Left cardiac atrium (tissue), 4 donors: ENCODE measurements around the gene DUSP16. TPM values are rescaled to one million over a fixed set of nuclear protein-coding genes. Genes with fewer than 3 reads are reported as not detected.
A peak's percentile ranks its signal among the peaks of the same experiment; 100 is the strongest.

Source experiments
- ATAC-seq, 2 donors: fragments of 200-7000 bp; cut with Tn5 transposase; one replicate each; pipeline ENCODE4 v1.9.1; 2020; ENCODE audit warnings: mild to moderate bottlenecking in 2 of 2, moderate library complexity in 2 of 2
- DNase-seq: peaks from one replicate; pipeline ENCODE4 v3.0.0-alpha.2; 2020
- intact Hi-C, 2 donors: fragments of 100-400 bp; cut with DNase I; formaldehyde crosslinking; loops; one replicate each; pipeline versions ENCODE4 v1.14.1 to v1.15.1; 2022 to 2023
- total RNA-seq, 2 donors: library from RNA; stranded (reverse); fragmentation: NEBNext Ultra II Directional; extraction: Animal tissue kit (Norgen Biotek cat#: 25700); gene quantifications; one replicate each; pipeline ENCODE4 v1.2.1, GENCODE V29; 2021
- donor health status: DM: no; HTN: yes; CAD: no.
- donor health status: DM: no; HTN: yes; CAD: no; lungs with severe emphysema.
- donor health status: DM: yes; HTN: yes; CAD: no.
- donor health status: Dilated cardiomyopathy.

DUSP16 gene
- total RNA-seq, 2 donors from 2014 or later = 11.5 to 17.3 TPM

- ATAC-seq (no peak), DNase-seq (no peak)
- intact Hi-C loops = no loop called here
These were observed 4.9 kb downstream of the DUSP16 start for GRCh38 chr12:12557733-12558132.

DNA sequence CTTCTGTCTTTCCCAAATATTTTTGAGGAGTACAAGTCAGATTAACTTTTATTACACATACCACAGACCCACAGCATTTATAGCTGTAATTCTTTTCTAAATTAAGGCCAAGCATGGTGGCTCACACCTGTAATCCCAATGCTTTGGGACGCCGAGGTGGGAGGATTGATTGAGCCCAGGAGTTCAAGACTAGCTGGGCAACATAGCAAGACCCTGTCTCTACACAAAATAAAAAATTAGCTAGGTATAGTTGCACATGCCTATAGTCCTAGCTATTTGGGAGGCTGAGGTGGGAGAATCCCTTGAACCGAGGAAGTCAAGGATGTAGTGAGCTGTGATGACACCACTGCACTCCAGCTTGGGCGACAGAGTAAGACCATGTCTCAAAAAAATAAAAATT, 7.0 kb downstream of the DUSP16 start:
- DNase-seq (no peak), ATAC-seq (no peak)
- intact Hi-C loops = no loop called here

GRCh38 chr12:12553208-12553785, 9.4 kb downstream of the DUSP16 start:
- DNase-seq = no peak
- ATAC-seq = no peak
- intact Hi-C loops = no loop called here

DNA sequence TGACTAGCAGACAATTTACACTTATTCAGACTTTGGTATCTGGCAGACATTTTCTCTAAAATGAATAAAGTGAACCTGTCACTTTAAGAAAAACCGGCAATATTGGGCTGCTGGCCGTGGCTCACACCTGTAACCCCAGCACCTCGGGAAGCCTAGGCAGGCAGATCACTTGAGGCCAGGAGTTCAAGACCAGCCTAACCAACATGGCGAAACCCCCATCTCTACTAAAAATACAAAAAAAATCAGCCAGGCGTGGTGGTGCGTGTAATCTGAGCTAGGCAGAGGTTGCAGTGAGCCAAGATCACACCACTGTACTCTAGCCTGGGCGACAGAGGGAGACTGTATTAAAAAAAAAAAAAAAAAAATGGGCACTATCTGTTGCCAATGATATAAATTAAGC, 11.5 kb downstream of the DUSP16 start:
- ATAC-seq = no peak
- DNase-seq = no peak
- intact Hi-C loops = no loop called here

GRCh38 chr12:12550277-12550676, 12.4 kb downstream of the DUSP16 start:
- no peak for ATAC-seq
- no peak for DNase-seq
- intact Hi-C loops = no loop called here

GRCh38 chr12:12549426-12549825, 13.2 kb downstream of the DUSP16 start:
- DNase-seq (no peak), ATAC-seq (no peak)
- intact Hi-C loops = no loop called here

- no peak for DNase-seq
- ATAC-seq = no peak
These were observed 13.9 kb downstream of the DUSP16 start for GRCh38 chr12:12548713-12549112.

GRCh38 chr12:12546314-12546772, 16.3 kb downstream of the DUSP16 start:
- DNase-seq = no peak
- ATAC-seq = no peak
- intact Hi-C loops = no loop called here

More at GRCh38 chr12:12548713-12549112, 13.9 kb downstream of the DUSP16 start:
- intact Hi-C loops = no loop called here

GRCh38 chr12:12543959-12544358, 18.7 kb downstream of the DUSP16 start:
- intact Hi-C loops = no loop called here
- no peak for ATAC-seq

GRCh38 chr12:12542964-12543363, 19.7 kb downstream of the DUSP16 start:
- intact Hi-C loops = no loop called here
- DNase-seq (no peak), ATAC-seq (no peak)

More at GRCh38 chr12:12543959-12544358, 18.7 kb downstream of the DUSP16 start:
- no peak for DNase-seq

DNA sequence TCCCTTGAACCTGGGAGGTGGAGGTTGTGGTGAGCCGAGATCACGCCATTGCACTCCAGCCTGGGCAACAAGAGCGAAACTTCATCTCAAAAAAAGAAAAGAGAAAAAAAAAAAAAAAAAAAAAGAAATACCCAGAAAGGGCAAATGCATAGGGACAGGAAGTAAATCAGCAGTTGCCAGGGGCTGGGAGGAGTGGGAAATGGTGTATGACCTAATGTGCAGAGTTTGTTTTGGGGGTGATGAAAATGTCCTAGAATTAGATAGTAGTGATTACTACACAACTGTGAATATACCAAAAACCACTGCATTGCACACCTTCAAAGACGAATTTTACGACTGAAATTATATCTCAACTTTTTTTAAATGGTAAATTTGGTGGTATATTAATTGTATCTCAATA, 20.4 kb downstream of the DUSP16 start:
- DNase-seq (no peak), ATAC-seq (no peak)
- intact Hi-C loops = no loop called here

DNA sequence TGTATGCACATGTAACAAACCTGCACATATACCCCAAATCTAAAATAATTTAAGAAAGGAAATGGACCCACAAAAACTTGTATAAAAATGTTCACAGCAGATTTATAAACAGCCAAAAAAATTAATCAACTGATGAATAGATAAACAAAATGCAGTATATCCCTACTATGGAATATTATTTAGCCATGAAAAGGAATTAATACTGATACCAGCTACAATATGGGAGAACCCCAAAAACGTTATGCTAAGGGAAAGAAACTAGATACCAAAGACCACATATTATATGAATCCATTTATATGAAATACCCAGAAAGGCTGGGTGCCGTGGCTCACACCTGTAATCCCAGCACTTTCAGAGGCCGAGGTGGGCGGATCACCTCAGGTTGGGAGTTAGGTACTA, 20.9 kb downstream of the DUSP16 start:
- ATAC-seq = no peak
- intact Hi-C loops = no loop called here
- no peak for DNase-seq

- intact Hi-C loops = no loop called here
- ATAC-seq = no peak
- DNase-seq = no peak
These were observed 22.2 kb downstream of the DUSP16 start for GRCh38 chr12:12540261-12541013.

DNA sequence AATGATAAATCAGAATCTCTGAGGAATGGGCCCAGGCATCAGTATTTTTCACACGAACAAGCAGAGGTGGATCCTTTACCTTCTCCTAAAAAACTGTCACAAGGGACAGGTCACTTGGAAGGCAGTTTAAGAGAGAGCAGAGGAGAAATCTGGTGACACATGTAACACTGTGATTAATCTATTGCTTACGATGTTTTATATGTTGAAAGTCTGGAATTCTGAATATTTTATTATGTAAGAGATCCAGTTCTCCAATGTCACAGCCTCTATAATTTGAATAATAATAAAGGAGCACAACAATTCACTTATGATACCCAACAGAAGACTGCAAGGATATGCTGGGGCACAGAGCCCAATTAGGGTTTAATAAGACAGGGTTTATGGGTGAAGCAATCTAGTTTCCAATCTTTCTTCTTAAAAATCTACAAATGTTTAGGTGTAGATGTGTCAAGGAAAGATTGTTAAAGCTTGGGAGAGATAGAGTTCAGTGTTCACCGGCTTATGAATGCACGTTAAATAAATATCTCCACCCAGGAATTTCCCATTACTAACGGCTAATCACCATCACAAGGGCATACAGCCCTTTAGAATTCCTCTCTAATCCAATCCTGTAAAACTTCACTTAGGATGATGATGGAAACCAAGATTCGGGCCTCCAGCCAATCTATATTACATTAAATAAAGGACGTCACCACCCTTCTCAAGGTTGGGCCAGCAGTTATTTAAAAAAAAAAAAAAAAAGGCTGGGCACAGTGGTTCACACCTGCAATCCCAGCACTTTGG, 23.4 kb downstream of the DUSP16 start:
- DNase-seq (no peak), ATAC-seq (no peak)
- intact Hi-C loops = no loop called here

GRCh38 chr12:12538535-12538934, 24.1 kb downstream of the DUSP16 start:
- intact Hi-C loops = no loop called here
- no peak for ATAC-seq

GRCh38 chr12:12537421-12537820, 25.2 kb downstream of the DUSP16 start:
- DNase-seq (no peak), ATAC-seq (no peak)
- intact Hi-C loops = no loop called here

More at GRCh38 chr12:12538535-12538934, 24.1 kb downstream of the DUSP16 start:
- DNase-seq = no peak

GRCh38 chr12:12534975-12535374, 27.7 kb downstream of the DUSP16 start:
- intact Hi-C loops = no loop called here
- ATAC-seq (peak in 1 of 2 donors; percentile 55), DNase-seq (no peak)

- DNase-seq = no peak
- intact Hi-C loops = no loop called here
- peak; percentile 38 to 53 for ATAC-seq
These were observed 28.3 kb downstream of the DUSP16 start for GRCh38 chr12:12534166-12534866.

DNA sequence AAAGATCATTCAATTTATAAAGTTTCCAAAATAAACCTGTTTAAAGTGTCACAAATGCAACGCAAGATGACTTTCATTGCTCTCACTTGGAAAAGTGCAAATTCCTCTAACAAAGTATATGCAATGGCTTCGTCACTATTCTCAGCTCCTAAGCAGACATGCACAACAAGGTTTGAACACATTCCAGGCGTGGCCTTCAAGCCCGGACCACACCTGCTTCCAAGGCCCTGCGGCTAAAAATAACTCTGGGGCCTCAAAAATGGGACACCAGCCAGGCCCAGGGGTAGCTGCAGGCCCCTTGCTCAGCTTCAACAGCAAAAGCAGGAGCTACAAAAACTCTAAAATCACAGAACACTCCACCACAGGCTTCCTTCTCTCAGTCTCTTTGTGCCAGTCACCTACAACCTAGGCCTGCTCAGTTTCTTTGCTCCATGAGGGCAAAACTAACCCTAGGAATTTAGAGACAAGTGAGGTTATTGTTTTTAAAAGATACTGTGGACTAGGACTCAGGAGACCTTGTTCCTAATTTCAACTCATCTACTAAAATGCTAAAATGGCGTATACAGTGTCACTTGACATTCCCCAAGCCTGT, 29.3 kb downstream of the DUSP16 start:
- intact Hi-C loops = no loop called here
- ATAC-seq (peak in 1 of 2 donors; percentile 69), DNase-seq (peak; percentile 32)
